Right lobe of liver (tissue), 6 donors: ENCODE results near the gene C10orf120. TPM values are rescaled to one million over a fixed set of nuclear protein-coding genes. Genes with fewer than 3 reads are reported as not detected.

Experiments used
- ATAC-seq, 4 donors: fragments of 200-7000 bp; cut with Tn5 transposase; one replicate each; pipeline ENCODE4 v1.9.1; 2020; ENCODE audit warnings: mild to moderate bottlenecking in 4 of 4, moderate library complexity in 4 of 4
- DNase-seq, 3 donors: peaks; one replicate each; pipeline ENCODE4 v3.0.0-alpha.2; 2020
- H3K27ac ChIP-seq, 3 donors: fragments of 200-600 bp; one replicate each; pipeline ENCODE4 v1.8.0; 2022
- H3K27me3 ChIP-seq, 2 donors: fragments of 200-600 bp; one replicate each; pipeline ENCODE4 v1.8.0; 2022
- H3K36me3 ChIP-seq, 4 donors: fragments of 200-600 bp; sonication (generic) in 1 of 4; one replicate each; pipeline versions ENCODE4 v1.5.1 to v1.8.0; 2017 to 2022; ENCODE audit warnings: control low read depth in 1 of 4
- H3K4me1 ChIP-seq, 4 donors: fragments of 200-600 bp; sonication (generic) in 1 of 4; one replicate each; pipeline versions ENCODE4 v1.5.1 to v1.8.0; 2017 to 2022; ENCODE audit warnings: control low read depth in 1 of 4
- H3K4me3 ChIP-seq, 3 donors: fragments of 200-600 bp; one replicate each; pipeline ENCODE4 v1.8.0; 2022
- H3K9me3 ChIP-seq, 4 donors: fragments of 200-600 bp; sonication (generic) in 1 of 4; one replicate each; pipeline versions ENCODE4 v1.5.1 to v1.8.0; 2017 to 2022; ENCODE audit warnings: control low read depth in 1 of 4
- POLR2A ChIP-seq: fragments of 450-650 bp; IDR thresholded peaks from one replicate; pipeline ENCODE4 v1.6.1; 2017; ENCODE audit warnings: antibody characterized with exemption, mild to moderate bottlenecking
- WGBS: methylation state at CpG from one replicate; pipeline ENCODE4 v1.1.6; 2018; ENCODE audit warnings: low coverage, low lambda C conversion rate; ENCODE audit not compliant: insufficient coverage; ENCODE audit errors: missing lambda C conversion rate; 5-methylcytosine and 5-hydroxymethylcytosine counted together
- intact Hi-C, 2 donors: fragments of 100-400 bp; cut with DNase I; formaldehyde crosslinking; loops; one replicate each; pipeline versions ENCODE4 v1.11.2 to v1.14.1; 2022
- total RNA-seq, 6 experiments: library from RNA; depleted of rRNA in 2 of 6; stranded (reverse); fragments of >200 nt in 2 of 6; fragmentation: NEBNext Ultra II Directional in 3 of 6; extraction: Animal tissue kit (Norgen Biotek cat#: 25700) in 3 of 6; gene quantifications; one replicate each; pipeline versions ENCODE4 v1.1.0 to v1.2.4, GENCODE V29; 2016 to 2023
- TF ChIP-seq, protein P1 (sequence below), 4 donors: fragments of 200-600 bp in 3 of 4; fragments of 450-650 bp in 1 of 4; IDR thresholded peaks; one replicate each; pipeline versions ENCODE4 v1.5.1 to v1.8.0; 2016 to 2022; ENCODE audit warnings: antibody characterized with exemption in 4 of 4, mild to moderate bottlenecking in 2 of 4
- donor health status: DM: no; HTN: yes; CAD: no.
- donor health status: DM: no; HTN: no; CAD: no.
- donor health status: DM: no; HTN: no; CAD: no.
- donor health status: DM: no; HTN: yes; CAD: no.
- donor health status: DM: no; HTN: yes; CAD: no.

C10orf120 gene
- total RNA-seq, 6 experiments from 2014 or later = not detected

DNA sequence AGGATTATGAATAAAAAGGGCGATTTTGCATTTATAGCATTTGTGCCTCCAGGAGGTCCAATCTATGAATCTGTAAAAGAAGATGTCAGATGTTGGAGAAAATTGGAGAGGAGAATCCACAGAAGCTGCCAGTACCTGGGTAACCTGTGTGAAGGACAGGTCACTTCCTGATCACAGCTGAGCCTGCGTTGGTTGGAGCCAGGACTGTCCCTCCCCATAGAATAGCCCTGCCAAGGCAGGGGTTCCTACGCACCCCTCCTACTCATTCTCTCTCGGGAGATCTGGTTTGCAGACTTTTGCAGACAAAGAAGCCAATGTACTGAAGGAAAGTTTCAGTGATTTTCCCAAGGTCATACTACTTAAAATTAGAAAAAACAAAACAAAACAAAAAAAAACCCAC lies 10.3 kb upstream of the C10orf120 start:
- Histone ChIP-seq H3K9me3 (no peaks in the 10 kb centered on the region), H3K36me3 (no peaks in the 10 kb centered on the region), H3K27ac (no peak overlapping the region), H3K27me3 (no peaks in the 10 kb centered on the region), H3K4me1 (no peaks in the 10 kb centered on the region), H3K4me3 (no peak overlapping the region)
- 40% methylated on average over 4 of the region's 4 CpGs for WGBS
- no peak for TF ChIP-seq POLR2A
- TF ChIP-seq, protein P1, sequence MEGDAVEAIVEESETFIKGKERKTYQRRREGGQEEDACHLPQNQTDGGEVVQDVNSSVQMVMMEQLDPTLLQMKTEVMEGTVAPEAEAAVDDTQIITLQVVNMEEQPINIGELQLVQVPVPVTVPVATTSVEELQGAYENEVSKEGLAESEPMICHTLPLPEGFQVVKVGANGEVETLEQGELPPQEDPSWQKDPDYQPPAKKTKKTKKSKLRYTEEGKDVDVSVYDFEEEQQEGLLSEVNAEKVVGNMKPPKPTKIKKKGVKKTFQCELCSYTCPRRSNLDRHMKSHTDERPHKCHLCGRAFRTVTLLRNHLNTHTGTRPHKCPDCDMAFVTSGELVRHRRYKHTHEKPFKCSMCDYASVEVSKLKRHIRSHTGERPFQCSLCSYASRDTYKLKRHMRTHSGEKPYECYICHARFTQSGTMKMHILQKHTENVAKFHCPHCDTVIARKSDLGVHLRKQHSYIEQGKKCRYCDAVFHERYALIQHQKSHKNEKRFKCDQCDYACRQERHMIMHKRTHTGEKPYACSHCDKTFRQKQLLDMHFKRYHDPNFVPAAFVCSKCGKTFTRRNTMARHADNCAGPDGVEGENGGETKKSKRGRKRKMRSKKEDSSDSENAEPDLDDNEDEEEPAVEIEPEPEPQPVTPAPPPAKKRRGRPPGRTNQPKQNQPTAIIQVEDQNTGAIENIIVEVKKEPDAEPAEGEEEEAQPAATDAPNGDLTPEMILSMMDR (IDR thresholded peaks at IDR 0.05) = no peak
- ATAC-seq = no peak
- intact Hi-C loops = loop anchor here in 1 of 2 donors (10.0 kb wide), 1 partner anchor 65 kb away; no protein-coding TSS in a partner anchor
- no peak for DNase-seq

DNA sequence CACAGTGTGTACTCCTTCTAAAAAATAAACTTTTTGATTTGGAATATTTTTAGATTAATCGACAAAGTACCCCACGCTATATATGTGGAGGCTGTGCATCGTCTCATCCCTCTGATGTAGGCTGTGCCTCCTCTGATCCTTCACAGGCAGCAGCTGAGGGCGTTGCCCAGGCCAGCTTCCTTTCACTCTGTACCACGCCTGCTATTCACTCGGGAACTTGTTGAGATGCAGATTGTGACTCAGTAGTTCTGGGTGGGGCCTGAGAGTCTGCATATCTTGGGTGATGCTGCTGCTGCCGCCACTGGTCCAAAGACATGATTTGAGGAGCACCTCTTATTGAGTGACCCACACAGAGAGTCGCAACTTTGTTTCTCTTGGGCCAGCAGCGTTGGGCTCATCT lies 7.9 kb upstream of the C10orf120 start:
- Histone ChIP-seq H3K27me3 (no peaks in the 10 kb centered on the region), H3K27ac (no peak overlapping the region), H3K9me3 (no peaks in the 10 kb centered on the region), H3K36me3 (no peaks in the 10 kb centered on the region), H3K4me1 (no peaks in the 10 kb centered on the region), H3K4me3 (no peak overlapping the region)
- WGBS = 55% methylated on average over 5 of the region's 9 CpGs
- ATAC-seq (no peak), DNase-seq (no peak)
- no peak for TF ChIP-seq POLR2A
- TF ChIP-seq, protein P1 (IDR thresholded peaks at IDR 0.05) = no peak
- intact Hi-C loops = loop anchor here in 1 of 2 donors (10.0 kb wide), 1 partner anchor 63 kb away; no protein-coding TSS in a partner anchor

DNA sequence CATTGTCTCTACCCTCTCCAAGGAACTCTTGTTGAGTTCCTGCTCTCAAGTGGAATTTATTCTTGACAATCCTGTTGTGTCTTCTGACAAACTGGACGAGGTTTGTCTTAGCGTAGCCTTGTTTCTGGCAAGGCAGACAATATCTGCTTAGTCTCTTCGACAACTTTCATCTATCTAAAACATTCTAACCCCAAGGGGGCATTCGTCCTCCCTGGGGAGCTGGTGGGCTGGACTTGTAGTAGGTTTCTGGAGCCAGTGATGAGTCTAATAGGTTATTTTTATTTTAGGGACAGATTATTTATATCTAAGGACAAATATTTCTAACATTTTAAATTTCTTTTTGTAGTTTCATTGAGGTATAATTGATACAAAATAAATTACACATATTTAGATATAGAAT lies 7.3 kb upstream of the C10orf120 start:
- TF ChIP-seq, protein P1 (IDR thresholded peaks at IDR 0.05) = no peak
- TF ChIP-seq POLR2A = no peak
- H3K36me3 ChIP-seq = no peaks in the 10 kb centered on the region
- no peak overlapping the region for H3K4me3 ChIP-seq
- H3K9me3 ChIP-seq = no peaks in the 10 kb centered on the region
- 60% methylated on average over 4 of the region's 4 CpGs for WGBS
- no peaks in the 10 kb centered on the region for H3K4me1 ChIP-seq
- no peak overlapping the region for H3K27ac ChIP-seq
- DNase-seq (no peak), ATAC-seq (no peak)
- intact Hi-C loops = loop anchor here in 1 of 2 donors (10.0 kb wide), 1 partner anchor 62 kb away; no protein-coding TSS in a partner anchor
- H3K27me3 ChIP-seq = no peaks in the 10 kb centered on the region

DNA sequence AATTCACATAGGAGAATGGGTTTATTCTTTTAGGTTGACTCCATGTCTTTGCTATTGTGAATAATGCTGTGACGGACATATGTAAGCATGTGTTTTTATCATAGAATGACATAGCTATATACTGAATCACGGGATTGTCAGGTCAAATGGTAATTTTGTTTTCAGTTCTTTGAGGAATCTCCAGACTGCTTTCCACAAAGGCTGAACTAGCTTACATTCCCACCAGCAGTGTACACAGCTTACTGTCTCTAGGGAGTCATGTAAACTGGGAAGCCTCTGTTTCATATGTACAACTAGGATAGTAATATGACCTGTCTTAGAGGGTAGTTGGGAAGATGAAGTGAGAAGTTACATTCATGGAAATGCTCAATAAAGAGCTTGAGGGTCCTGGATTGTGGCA lies 6.8 kb upstream of the C10orf120 start:
- 80% methylated on average over 2 of the region's 2 CpGs for WGBS
- no peak for ATAC-seq

More for the DNA sequence above, 6.8 kb upstream of the C10orf120 start:
- H3K27me3 ChIP-seq = no peaks in the 10 kb centered on the region
- no peaks in the 10 kb centered on the region for H3K4me1 ChIP-seq
- no peak overlapping the region for H3K27ac ChIP-seq
- intact Hi-C loops = loop anchor here in 1 of 2 donors (10.0 kb wide), 1 partner anchor 62 kb away; no protein-coding TSS in a partner anchor
- H3K4me3 ChIP-seq = no peak overlapping the region
- no peak for TF ChIP-seq POLR2A
- TF ChIP-seq, protein P1 (IDR thresholded peaks at IDR 0.05) = no peak
- H3K9me3 ChIP-seq = no peaks in the 10 kb centered on the region
- DNase-seq = no peak
- H3K36me3 ChIP-seq = no peaks in the 10 kb centered on the region
